Keratinocyte (primary cell): ENCODE results near the gene UPF3A. TPM values are rescaled to one million over a fixed set of nuclear protein-coding genes. Genes with fewer than 3 reads are reported as not detected.
A peak's percentile ranks its signal among the peaks of the same experiment; 100 is the strongest.

ENCODE experiments used
- DNase-seq: peaks from one replicate; pipeline ENCODE4 v3.0.0-alpha.2; 2011; ENCODE audit warnings: low read depth, missing footprints, low spot score
- FAIRE-seq: peaks from 2 replicates; lab custom pipeline; 2011; peaks lifted over from hg19 to GRCh38; lab: Jason Lieb, UNC
- H2AFZ ChIP-seq: 2 replicates; pipeline ENCODE4 v1.6.0; 2012; ENCODE audit warnings: low read length, control low read depth, inconsistent platforms; ENCODE audit not compliant: control insufficient read depth
- H3K27ac ChIP-seq: 2 replicates; pipeline ENCODE4 v1.5.1; 2011; ENCODE audit warnings: low read length; ENCODE audit not compliant: control insufficient read depth, insufficient read depth
- H3K27me3 ChIP-seq: 3 replicates; pipeline ENCODE4 v1.6.0; 2011; ENCODE audit warnings: low read length; ENCODE audit not compliant: control insufficient read depth, insufficient read depth; ENCODE audit errors: extremely low read depth
- H3K36me3 ChIP-seq, 2 experiments: 2 replicates in 1 of 2; 3 replicates in 1 of 2; pipeline ENCODE4 v1.5.1; 2011; ENCODE audit warnings: low read length in 2 of 2, mild to moderate bottlenecking in 1 of 2; ENCODE audit not compliant: control insufficient read depth in 2 of 2, insufficient read depth in 2 of 2; ENCODE audit errors: extremely low read depth in 1 of 2
- H3K4me1 ChIP-seq: 3 replicates; pipeline ENCODE4 v1.5.1; 2011; ENCODE audit warnings: low read length; ENCODE audit not compliant: control insufficient read depth, insufficient read depth; ENCODE audit errors: extremely low read depth
- H3K4me2 ChIP-seq: 3 replicates; pipeline ENCODE4 v1.6.0; 2011; ENCODE audit warnings: low read depth, low read length; ENCODE audit not compliant: control insufficient read depth, insufficient read depth; ENCODE audit errors: extremely low read depth
- H3K4me3 ChIP-seq, 3 experiments: fragments of 200-600 bp in 1 of 3; sonication (generic) in 1 of 3; 2 replicates in 2 of 3; 3 replicates in 1 of 3; pipeline ENCODE4 v1.5.1; 2011 to 2016; ENCODE audit warnings: low read length in 3 of 3, mild to moderate bottlenecking in 3 of 3, control low read depth in 2 of 3, inconsistent platforms in 1 of 3, low read depth in 1 of 3, mixed read lengths in 1 of 3, mixed run types in 1 of 3, moderate library complexity in 1 of 3; ENCODE audit not compliant: control insufficient read depth in 2 of 3, insufficient read depth in 2 of 3; ENCODE audit errors: extremely low read depth in 1 of 3
- H3K79me2 ChIP-seq: 2 replicates; pipeline ENCODE4 v1.6.0; 2012; ENCODE audit warnings: low read length; ENCODE audit not compliant: control insufficient read depth, insufficient read depth
- H3K9ac ChIP-seq: 3 replicates; pipeline ENCODE4 v1.6.0; 2011; ENCODE audit warnings: low read length; ENCODE audit not compliant: control insufficient read depth, insufficient read depth; ENCODE audit errors: extremely low read depth
- H3K9me1 ChIP-seq: 3 replicates; pipeline ENCODE4 v1.6.0; 2011; ENCODE audit warnings: low read length; ENCODE audit not compliant: control insufficient read depth, insufficient read depth; ENCODE audit errors: extremely low read depth
- H3K9me3 ChIP-seq: 2 replicates; pipeline ENCODE4 v1.5.1; 2012; ENCODE audit warnings: low read depth, low read length; ENCODE audit not compliant: control insufficient read depth
- H4K20me1 ChIP-seq: 3 replicates; pipeline ENCODE4 v1.6.0; 2011; ENCODE audit warnings: low read length; ENCODE audit not compliant: control insufficient read depth, insufficient read depth; ENCODE audit errors: extremely low read depth
- CTCF ChIP-seq, 3 experiments: IDR thresholded peaks in 1 of 3; conservative IDR thresholded peaks in 1 of 3; optimal IDR thresholded peaks in 1 of 3; 2 replicates in 2 of 3; 3 replicates in 1 of 3; pipeline versions ENCODE3 to v1.5.1; 2011; ENCODE audit warnings: low read length in 3 of 3, mild to moderate bottlenecking in 3 of 3, moderate library complexity in 2 of 3, control low read depth in 1 of 3, inconsistent platforms in 1 of 3; ENCODE audit not compliant: insufficient read depth in 2 of 3; ENCODE audit errors: extremely low read depth in 1 of 3
- EZH2 ChIP-seq: IDR thresholded peaks from one replicate; pipeline ENCODE4 v1.6.1; 2012; ENCODE audit warnings: inconsistent platforms, mild to moderate bottlenecking, low read length, moderate library complexity
- dilution Hi-C: fragments of 300-500 bp; cut with MboI; formaldehyde crosslinking; loops from one replicate; pipeline ENCODE4 v1.7.0; 2020; ENCODE audit warnings: low sequenced_read_pairs; ENCODE audit not compliant: extremely low pct_ligation_motif_present
- polyA plus RNA-seq, 5 experiments: library from polyadenylated mRNA; depleted of rRNA in 3 of 5; stranded (reverse) in 3 of 5; stranded (forward) in 1 of 5; unstranded in 1 of 5; fragments of >200 nt; gene quantifications; 1 replicate in 1 of 5; 2 replicates in 3 of 5; 3 replicates in 1 of 5; pipeline versions ENCODE4 v1.2.1 to v1.2.3, GENCODE V29; 2011 to 2012; ENCODE audit warnings: missing spikeins in 2 of 5, low read depth in 1 of 5, low replicate concordance in 1 of 5

The UPF3A gene
- polyA plus RNA-seq, 1 donor (not counting 4 experiments of a cell fraction or from before 2014, with no cell fraction given): 60.8 TPM

GRCh38 chr13:114235697-114236096 is 45.7 kb upstream of the UPF3A start:
- H3K79me2 ChIP-seq: peaks cover 21% of the 10 kb centered on the region

GRCh38 chr13:114236227-114236626 is 45.2 kb upstream of the UPF3A start:
- peak overlapping the region; percentile 99 for H3K4me2 ChIP-seq
- peaks cover 13 to 14% of the 10 kb centered on the region in 2 experiments for H3K36me3 ChIP-seq
- H3K9me1 ChIP-seq: no peaks in the 10 kb centered on the region
- peaks cover 25% of the 10 kb centered on the region for H3K79me2 ChIP-seq
- dilution Hi-C loops: no loop called here
- no peaks in the 10 kb centered on the region for H3K27me3 ChIP-seq
- H2AFZ ChIP-seq: no peak overlapping the region
- DNase-seq (no peak), FAIRE-seq (no peak)
- H3K9ac ChIP-seq: peak overlapping the region; percentile 88
- peaks cover 5% of the 10 kb centered on the region for H3K4me1 ChIP-seq
- H3K9me3 ChIP-seq: no peaks in the 10 kb centered on the region
- peak overlapping the region; percentile 79 to 94 (median 86) for H3K4me3 ChIP-seq
- H4K20me1 ChIP-seq: no peaks in the 10 kb centered on the region
- no peak for TF ChIP-seq EZH2
- TF ChIP-seq CTCF (optimal IDR thresholded peaks at IDR 0.05 in 1 of 3, IDR thresholded peaks at IDR 0.05 in 1 of 3, conservative IDR thresholded peaks at IDR 0.05 in 1 of 3; ENCODE audit: extremely low read depth in 1 of 3, insufficient read depth in 2 of 3, low read length in 3 of 3): no peak
- H3K27ac ChIP-seq: peak overlapping the region; percentile 76

More at GRCh38 chr13:114235697-114236096, 45.7 kb upstream of the UPF3A start:
- no peaks in the 10 kb centered on the region for H3K9me3 ChIP-seq
- dilution Hi-C loops: no loop called here
- no peaks in the 10 kb centered on the region for H4K20me1 ChIP-seq
- H3K4me3 ChIP-seq: peak overlapping the region; percentile 79 to 94 (median 86)
- H3K9ac ChIP-seq: peak overlapping the region; percentile 88
- peaks cover 10 to 11% of the 10 kb centered on the region in 2 experiments for H3K36me3 ChIP-seq
- H3K27me3 ChIP-seq: no peaks in the 10 kb centered on the region
- peak overlapping the region; percentile 76 for H3K27ac ChIP-seq
- DNase-seq: no peak
- H2AFZ ChIP-seq: no peak overlapping the region
- FAIRE-seq: no peak
- TF ChIP-seq EZH2: no peak
- TF ChIP-seq CTCF (optimal IDR thresholded peaks at IDR 0.05 in 1 of 3, IDR thresholded peaks at IDR 0.05 in 1 of 3, conservative IDR thresholded peaks at IDR 0.05 in 1 of 3; ENCODE audit: extremely low read depth in 1 of 3, insufficient read depth in 2 of 3, low read length in 3 of 3): no peak
- peak overlapping the region; percentile 99 for H3K4me2 ChIP-seq
- H3K9me1 ChIP-seq: no peaks in the 10 kb centered on the region
- peaks cover 5% of the 10 kb centered on the region for H3K4me1 ChIP-seq
